Mucosa of stomach (tissue), 1 donor: Measurements from ENCODE around the gene SLC35F1.

Source experiments
- H3K27me3 ChIP-seq: one replicate; pipeline ENCODE4 v1.7.0; 2013; ENCODE audit warnings: mild to moderate bottlenecking, low read length; ENCODE audit not compliant: control insufficient read depth, insufficient read depth
- H3K36me3 ChIP-seq: one replicate; pipeline ENCODE4 v1.7.0; 2013; ENCODE audit warnings: low read length; ENCODE audit not compliant: control insufficient read depth, insufficient read depth
- H3K4me1 ChIP-seq: one replicate; pipeline ENCODE4 v1.7.0; 2013; ENCODE audit warnings: mild to moderate bottlenecking, low read length; ENCODE audit not compliant: control insufficient read depth, insufficient read depth
- H3K4me3 ChIP-seq: one replicate; pipeline ENCODE4 v1.7.0; 2013; ENCODE audit warnings: low read length
- H3K9ac ChIP-seq: one replicate; pipeline ENCODE4 v1.7.0; 2013; ENCODE audit warnings: mild to moderate bottlenecking, low read length, moderate library complexity
- H3K9me3 ChIP-seq: one replicate; pipeline ENCODE4 v1.7.0; 2013; ENCODE audit warnings: mild to moderate bottlenecking, low read length, moderate library complexity; ENCODE audit not compliant: control insufficient read depth
- donor health status: Pancreatic carcinoma.

Gene SLC35F1

DNA sequence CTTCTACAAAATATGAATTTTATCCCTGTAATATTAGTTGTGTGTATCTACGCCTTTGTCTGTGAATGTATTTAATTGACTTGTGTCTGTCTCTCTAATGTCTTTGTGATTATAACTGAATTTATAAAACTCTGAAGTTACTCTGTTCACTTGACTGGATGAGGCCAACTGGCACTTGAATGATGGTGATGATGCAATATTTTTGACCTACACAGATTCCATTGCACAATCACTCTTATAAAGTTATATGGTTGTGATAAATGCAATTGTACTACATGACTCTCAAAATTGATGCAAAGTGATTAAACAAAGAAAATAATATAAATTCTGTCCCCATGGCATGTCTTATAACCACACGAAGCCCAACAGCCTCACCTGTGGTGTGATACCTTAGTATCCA, 353.8 kb downstream of the SLC35F1 start:
- Histone ChIP-seq H3K27me3 (no peaks in the 10 kb centered on the region), H3K9ac (no peak overlapping the region), H3K36me3 (no peaks in the 10 kb centered on the region), H3K4me3 (no peak overlapping the region), H3K4me1 (no peaks in the 10 kb centered on the region), H3K9me3 (no peaks in the 10 kb centered on the region)

GRCh38 chr6:118263921-118264486, 356.9 kb downstream of the SLC35F1 start:
- no peaks in the 10 kb centered on the region for H3K9me3 ChIP-seq
- H3K27me3 ChIP-seq, result no peaks in the 10 kb centered on the region
- no peaks in the 10 kb centered on the region for H3K36me3 ChIP-seq
- H3K4me3 ChIP-seq, result no peak overlapping the region
- no peak overlapping the region for H3K9ac ChIP-seq
- H3K4me1 ChIP-seq, result no peaks in the 10 kb centered on the region

DNA sequence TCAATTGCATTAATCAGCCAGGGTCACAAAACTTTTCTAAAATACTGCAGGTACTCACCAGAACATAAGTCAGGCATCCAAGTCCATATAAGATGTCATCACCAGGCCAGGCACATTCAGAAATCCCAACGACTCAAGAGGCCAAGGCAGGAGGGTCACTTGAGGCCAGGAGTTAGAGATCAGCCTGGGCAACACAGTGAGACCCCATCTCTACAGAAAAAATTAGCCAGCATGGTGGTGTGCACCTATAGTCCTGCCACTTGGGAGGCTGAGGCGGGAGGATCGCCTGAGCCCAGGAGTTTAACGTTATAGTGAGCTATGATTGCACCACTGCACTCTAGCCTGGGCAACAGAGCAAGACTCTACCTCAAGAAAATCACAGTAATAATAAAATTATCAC, 362.6 kb downstream of the SLC35F1 start:
- no peaks in the 10 kb centered on the region for H3K36me3 ChIP-seq
- no peaks in the 10 kb centered on the region for H3K4me1 ChIP-seq
- H3K9ac ChIP-seq, result no peak overlapping the region

GRCh38 chr6:118277631-118278030, 370.6 kb downstream of the SLC35F1 start:
- H3K9me3 ChIP-seq, result no peaks in the 10 kb centered on the region
- no peaks in the 10 kb centered on the region for H3K36me3 ChIP-seq
- H3K27me3 ChIP-seq, result no peaks in the 10 kb centered on the region
- no peaks in the 10 kb centered on the region for H3K4me1 ChIP-seq
- H3K4me3 ChIP-seq, result no peak overlapping the region
- no peak overlapping the region for H3K9ac ChIP-seq

More for the DNA sequence above, 362.6 kb downstream of the SLC35F1 start:
- H3K27me3 ChIP-seq, result no peaks in the 10 kb centered on the region
- no peak overlapping the region for H3K4me3 ChIP-seq
- H3K9me3 ChIP-seq, result no peaks in the 10 kb centered on the region

- H3K36me3 ChIP-seq, result no peaks in the 10 kb centered on the region
- no peak overlapping the region for H3K9ac ChIP-seq
- no peaks in the 10 kb centered on the region for H3K9me3 ChIP-seq
- H3K4me3 ChIP-seq, result no peak overlapping the region
- no peaks in the 10 kb centered on the region for H3K4me1 ChIP-seq
- no peaks in the 10 kb centered on the region for H3K27me3 ChIP-seq
Measured at GRCh38 chr6:118280210-118280609, 373.1 kb downstream of the SLC35F1 start.

- H3K9ac ChIP-seq, result no peak overlapping the region
- H3K4me1 ChIP-seq, result no peaks in the 10 kb centered on the region
- H3K36me3 ChIP-seq, result no peaks in the 10 kb centered on the region
- H3K9me3 ChIP-seq, result no peaks in the 10 kb centered on the region
- H3K4me3 ChIP-seq, result no peak overlapping the region
- H3K27me3 ChIP-seq, result no peaks in the 10 kb centered on the region
Measured at GRCh38 chr6:118281291-118281690, 374.2 kb downstream of the SLC35F1 start.

GRCh38 chr6:118283766-118284165, 376.7 kb downstream of the SLC35F1 start:
- no peaks in the 10 kb centered on the region for H3K4me1 ChIP-seq
- no peak overlapping the region for H3K4me3 ChIP-seq
- H3K9ac ChIP-seq, result no peak overlapping the region
- no peaks in the 10 kb centered on the region for H3K36me3 ChIP-seq
- H3K27me3 ChIP-seq, result no peaks in the 10 kb centered on the region
- no peaks in the 10 kb centered on the region for H3K9me3 ChIP-seq

- no peak overlapping the region for H3K4me3 ChIP-seq
- no peak overlapping the region for H3K9ac ChIP-seq
- no peaks in the 10 kb centered on the region for H3K27me3 ChIP-seq
- no peaks in the 10 kb centered on the region for H3K9me3 ChIP-seq
- no peaks in the 10 kb centered on the region for H3K36me3 ChIP-seq
- H3K4me1 ChIP-seq, result no peaks in the 10 kb centered on the region
Measured at GRCh38 chr6:118284736-118285360, 377.8 kb downstream of the SLC35F1 start.

DNA sequence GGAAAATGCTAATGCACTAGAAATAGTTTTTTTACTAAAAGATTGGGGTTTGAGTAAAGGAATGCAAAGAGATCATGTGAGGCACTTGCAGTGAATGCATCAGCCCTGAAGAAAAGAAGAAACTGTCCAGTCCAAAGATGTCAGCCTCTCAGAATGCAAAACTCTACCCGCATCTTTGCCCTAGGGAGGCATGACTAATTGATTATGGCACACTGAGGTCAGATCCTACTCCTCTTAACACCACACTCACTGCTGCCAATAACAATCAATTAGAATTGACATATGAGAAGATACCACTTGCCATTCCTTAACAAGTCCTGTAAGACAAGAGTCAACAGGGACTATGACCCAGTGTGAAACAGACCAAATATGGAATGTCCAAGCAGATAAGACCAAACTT, 378.7 kb downstream of the SLC35F1 start:
- H3K36me3 ChIP-seq, result no peaks in the 10 kb centered on the region
- H3K9ac ChIP-seq, result no peak overlapping the region
- H3K27me3 ChIP-seq, result no peaks in the 10 kb centered on the region
- H3K9me3 ChIP-seq, result no peaks in the 10 kb centered on the region
- no peaks in the 10 kb centered on the region for H3K4me1 ChIP-seq
- no peak overlapping the region for H3K4me3 ChIP-seq

- Histone ChIP-seq H3K9ac (no peak overlapping the region), H3K9me3 (no peaks in the 10 kb centered on the region), H3K36me3 (no peaks in the 10 kb centered on the region), H3K27me3 (no peaks in the 10 kb centered on the region), H3K4me3 (no peak overlapping the region), H3K4me1 (no peaks in the 10 kb centered on the region)
Measured at GRCh38 chr6:118288355-118289124, 381.5 kb downstream of the SLC35F1 start.

- Histone ChIP-seq H3K9ac (no peak overlapping the region), H3K9me3 (no peaks in the 10 kb centered on the region), H3K4me1 (no peaks in the 10 kb centered on the region), H3K4me3 (no peak overlapping the region), H3K36me3 (no peaks in the 10 kb centered on the region), H3K27me3 (no peaks in the 10 kb centered on the region)
Measured at GRCh38 chr6:118292558-118292957, 385.5 kb downstream of the SLC35F1 start.

- Histone ChIP-seq H3K9ac (no peak overlapping the region), H3K4me1 (no peaks in the 10 kb centered on the region)
Measured at GRCh38 chr6:118294906-118295305, 387.8 kb downstream of the SLC35F1 start.

More at GRCh38 chr6:118294906-118295305, 387.8 kb downstream of the SLC35F1 start:
- Histone ChIP-seq H3K4me3 (no peak overlapping the region), H3K27me3 (no peaks in the 10 kb centered on the region), H3K9me3 (no peaks in the 10 kb centered on the region), H3K36me3 (no peaks in the 10 kb centered on the region)
